K562 (cell line): ENCODE measurements around the gene CRACR2B. TPM values are rescaled to one million over a fixed set of nuclear protein-coding genes. Genes with fewer than 3 reads are reported as not detected.

Experiments
- CBFB ChIP-seq: sonication (generic); formaldehyde crosslinking; IDR thresholded peaks from 2 replicates; pipeline ENCODE4 v1.4.0; 2020; ENCODE audit warnings: mild to moderate bottlenecking, missing genetic modification reagents
- COPS2 ChIP-seq: fragments of 450-650 bp; conservative IDR thresholded peaks from 2 replicates; pipeline ENCODE4 v1.6.1; 2016; ENCODE audit warnings: mild to moderate bottlenecking, moderate library complexity
- HDAC2 ChIP-seq: fragments of 450-650 bp; IDR thresholded peaks from 2 replicates; pipeline ENCODE4 v1.6.1; 2016; ENCODE audit warnings: mild to moderate bottlenecking
- MEF2D ChIP-seq: conservative IDR thresholded peaks from 2 replicates; pipeline ENCODE4 v1.6.1; 2016; ENCODE audit warnings: low read depth, missing genetic modification characterization, missing compliant biosample characterization
- NCOA2 ChIP-seq, 2 experiments: fragments of 450-650 bp; IDR thresholded peaks; 2 replicates each; pipeline ENCODE4 v1.6.1; 2018; ENCODE audit warnings: mild to moderate bottlenecking in 2 of 2, moderate library complexity in 1 of 2; ENCODE audit not compliant: partially characterized antibody in 2 of 2
- NFE2 ChIP-seq: IDR thresholded peaks from 2 replicates; pipeline ENCODE4 v1.6.1; 2014; ENCODE audit warnings: antibody characterized with exemption, low read depth
- PHF20 ChIP-seq: fragments of 450-650 bp; IDR thresholded peaks from 2 replicates; pipeline ENCODE4 v1.6.1; 2018; ENCODE audit not compliant: partially characterized antibody
- PRDM10 ChIP-seq: fragments of 450-650 bp; IDR thresholded peaks from 2 replicates; pipeline ENCODE4 v1.6.1; 2018; ENCODE audit not compliant: partially characterized antibody
- SAP30 ChIP-seq: fragments of 200-600 bp; sonication (generic); IDR thresholded peaks from 2 replicates; pipeline ENCODE4 v1.6.1; 2012; ENCODE audit warnings: borderline replicate concordance, low read depth, mild to moderate bottlenecking, moderate library complexity, low read length, control low read depth, inconsistent platforms; ENCODE audit not compliant: insufficient read depth, poor library complexity, severe bottlenecking
- SMARCA4 ChIP-seq: fragments of 450-650 bp; IDR thresholded peaks from 2 replicates; pipeline ENCODE4 v1.6.1; 2016
- SMC3 ChIP-seq: conservative IDR thresholded peaks from 2 replicates; pipeline ENCODE4 v1.6.1; 2011; ENCODE audit warnings: low read depth, low read length, improper control_type of control experiment; ENCODE audit not compliant: insufficient read depth
- USF1 ChIP-seq: sonication (generic); formaldehyde crosslinking; IDR thresholded peaks from 2 replicates; pipeline ENCODE4 v1.9.0; 2022; ENCODE audit warnings: mild to moderate bottlenecking, missing genetic modification reagents
- ZNF24 ChIP-seq: fragments of 450-650 bp; IDR thresholded peaks from 2 replicates; pipeline ENCODE4 v1.6.1; 2016
- ZNF274 ChIP-seq: IDR thresholded peaks from 2 replicates; pipeline ENCODE4 v1.6.1; 2011; ENCODE audit warnings: low read depth, mild to moderate bottlenecking, low read length, moderate library complexity, borderline replicate concordance
- ZNF551 ChIP-seq: fragments of 250-450 bp; sonication (Bioruptor Pico); IDR thresholded peaks from 2 replicates; pipeline ENCODE4 v1.5.0; 2021; ENCODE audit warnings: mild to moderate bottlenecking, moderate library complexity
- polyA plus RNA-seq, 8 experiments: library from polyadenylated mRNA; depleted of rRNA in 4 of 8; stranded (reverse) in 5 of 8; unstranded in 3 of 8; fragments of >200 nt; fragmentation: Nextera tagmentation in 2 of 8; fragmentation: Illumina TruSeq in 1 of 8; extraction: Ambion mirVana in 2 of 8; extraction: Trizol in 1 of 8; gene quantifications; 2 replicates each; pipeline versions ENCODE4 v1.2.1 to v1.2.3, GENCODE V29; 2011 to 2014; ENCODE audit warnings: inconsistent platforms in 1 of 8, missing spikeins in 1 of 8
- total RNA-seq, 7 experiments: library from RNA; depleted of rRNA in 6 of 7; stranded (reverse); fragments of >200 nt in 6 of 7; fragmentation: Illumina TruSeq in 2 of 7; extraction: Trizol in 2 of 7; gene quantifications; 2 replicates each; pipeline versions ENCODE4 v1.2.1 to v1.2.3, GENCODE V29; 2011 to 2021; ENCODE audit warnings: low replicate concordance in 1 of 7
- TF ChIP-seq, protein P1 (sequence below), 3 experiments: fragments of 200-800 bp in 1 of 3; sonication (Bioruptor generic) in 1 of 3; sonication (generic) in 1 of 3; formaldehyde crosslinking in 1 of 3; IDR thresholded peaks; 2 replicates each; pipeline versions ENCODE4 v1.6.1 to v1.8.0; 2016 to 2022; ENCODE audit warnings: mild to moderate bottlenecking in 2 of 3, missing compliant biosample characterization in 2 of 3, missing genetic modification characterization in 2 of 3, missing genetic modification reagents in 1 of 3

Gene CRACR2B
- total and polyA plus RNA-seq, 9 of the 15 experiments (the other 6 are each of a cell fraction or from before 2014, with no cell fraction given): 0.10 to 51.0 (median 6.0) TPM

GRCh38 chr11:833849-834311, 6.2 kb downstream of the CRACR2B start (continued):
- TF ChIP-seq PRDM10 (peak; percentile 2), NFE2 (0 out of 2 replicates have a peak, but pooled peaks have one; percentile 13), SMC3 (no peak), ZNF551 (no peak), PHF20 (no peak), CBFB (CRISPR knock-in tag) (0 out of 2 replicates have a peak, but pooled peaks have one; percentile 32), NCOA2 (IDR thresholded peaks at IDR 0.05; ENCODE audit: partially characterized antibody in 2 of 2) (no peak), ZNF24 (no peak), ZNF274 (no peak), USF1 (CRISPR knock-in tag) (no peak), SMARCA4 (peak; percentile 19; the same call in 1 of the 2 replicates), SAP30 (peak; percentile 35), MEF2D (0 out of 2 replicates have a peak, but pooled peaks have one; percentile 31), HDAC2 (0 out of 2 replicates have a peak, but pooled peaks have one; percentile 34), COPS2 (no peak)
- TF ChIP-seq, protein P1, sequence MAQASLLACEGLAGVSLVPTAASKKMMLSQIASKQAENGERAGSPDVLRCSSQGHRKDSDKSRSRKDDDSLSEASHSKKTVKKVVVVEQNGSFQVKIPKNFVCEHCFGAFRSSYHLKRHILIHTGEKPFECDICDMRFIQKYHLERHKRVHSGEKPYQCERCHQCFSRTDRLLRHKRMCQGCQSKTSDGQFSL (CRISPR knock-in tag; IDR thresholded peaks at IDR 0.05): peak; percentile 79
- TF ChIP-seq, protein P1 (tag; IDR thresholded peaks at IDR 0.05): no peak
